ENCODE results near the gene OR10Z1. TPM values are rescaled to one million over a fixed set of nuclear protein-coding genes. Genes with fewer than 3 reads are reported as not detected.
A peak's percentile ranks its signal among the peaks of the same experiment; 100 is the strongest.

Gene OR10Z1
- total RNA-seq (ENCODE audit: insufficient read depth, low replicate concordance): 3.6 TPM

- DNase-seq (ENCODE audit: low spot score): no peak
Measured at GRCh38 chr1:158604968-158605367, at the start of gene OR10Z1. TSS of gene OR10Z1 (plus strand) at chr1:158605268. CDS start at chr1:158606439, 1,171 bp downstream.

GRCh38 chr1:158559696-158560095 is 45.4 kb upstream of the OR10Z1 start:
- DNase-seq (ENCODE audit: low spot score): no peak

- DNase-seq (ENCODE audit: low spot score): no peak
Measured at GRCh38 chr1:158563853-158564252, 41.2 kb upstream of the OR10Z1 start.

GRCh38 chr1:158564608-158565007 is 40.5 kb upstream of the OR10Z1 start:
- DNase-seq (ENCODE audit: low spot score): no peak

GRCh38 chr1:158570480-158570879 is 34.6 kb upstream of the OR10Z1 start, which contains the start of gene OR6P1:
TSS of gene OR6P1 (minus strand) at chr1:158570580. CDS start at chr1:158563604, 6,976 bp downstream.
- DNase-seq (ENCODE audit: low spot score): no peak

- no peak for DNase-seq (ENCODE audit: low spot score)
Measured at GRCh38 chr1:158572226-158572625, 32.8 kb upstream of the OR10Z1 start.

GRCh38 chr1:158577561-158577960 is 27.5 kb upstream of the OR10Z1 start:
- DNase-seq (ENCODE audit: low spot score): no peak

- DNase-seq (ENCODE audit: low spot score): no peak
Measured at GRCh38 chr1:158579733-158580132, 25.3 kb upstream of the OR10Z1 start, which contains the start of gene OR10X1. TSS of gene OR10X1 (minus strand) at chr1:158579899. CDS start at chr1:158579899, 0 bp downstream.

GRCh38 chr1:158583962-158584361 is 21.1 kb upstream of the OR10Z1 start:
- peak; percentile 77 for DNase-seq (ENCODE audit: low spot score)

GRCh38 chr1:158586942-158587341 is 18.1 kb upstream of the OR10Z1 start:
- DNase-seq (ENCODE audit: low spot score): no peak

GRCh38 chr1:158600735-158601134 is 4.3 kb upstream of the OR10Z1 start:
- DNase-seq (ENCODE audit: low spot score): no peak

- DNase-seq (ENCODE audit: low spot score): no peak
Measured at GRCh38 chr1:158607296-158607695, 2.2 kb downstream of the OR10Z1 start.

- no peak for DNase-seq (ENCODE audit: low spot score)
Measured at GRCh38 chr1:158611916-158612315, 6.8 kb downstream of the OR10Z1 start.

- DNase-seq (ENCODE audit: low spot score): no peak
Measured at GRCh38 chr1:158613764-158614163, 8.7 kb downstream of the OR10Z1 start.

- DNase-seq (ENCODE audit: low spot score): no peak
Measured at GRCh38 chr1:158638146-158638545, 33.1 kb downstream of the OR10Z1 start.

GRCh38 chr1:158638904-158639303 is 33.8 kb downstream of the OR10Z1 start:
- DNase-seq (ENCODE audit: low spot score): no peak

GRCh38 chr1:158644449-158644848 is 39.4 kb downstream of the OR10Z1 start:
- no peak for DNase-seq (ENCODE audit: low spot score)

GRCh38 chr1:158646465-158646864 is 41.4 kb downstream of the OR10Z1 start:
- DNase-seq (ENCODE audit: low spot score): no peak

GRCh38 chr1:158649052-158649451 is 44.0 kb downstream of the OR10Z1 start:
- DNase-seq (ENCODE audit: low spot score): no peak

GRCh38 chr1:158652721-158653334 is 47.8 kb downstream of the OR10Z1 start:
- no peak for DNase-seq (ENCODE audit: low spot score)

GRCh38 chr1:158654086-158654485 is 49.0 kb downstream of the OR10Z1 start:
- DNase-seq (ENCODE audit: low spot score): no peak

GRCh38 chr1:158654571-158654970 is 49.5 kb downstream of the OR10Z1 start:
- DNase-seq (ENCODE audit: low spot score): no peak
